HG03575 (cell line): ENCODE data around the gene CDH12.
"Not testable (repeated sequence)": the region's sequence is repeated elsewhere in the genome, so short reads cannot be mapped to it uniquely, and the experiment has no call there.

ENCODE experiments used
- ATAC-seq: cut with Tn5 transposase; IDR thresholded peaks from one replicate; pipeline ENCODE4 v1.9.1; 2021; ENCODE audit not compliant: unreplicated experiment, insufficient number of reproducible peaks, low FRiP score; ENCODE audit errors: extremely low read depth

Gene CDH12

GRCh38 chr5:22596404-22596970, 256.7 kb downstream of the CDH12 start:
- no peak for ATAC-seq

GRCh38 chr5:22594491-22594890, 258.7 kb downstream of the CDH12 start:
- ATAC-seq: no peak

- ATAC-seq: peak; percentile 55
Measured at GRCh38 chr5:22593592-22593991, 259.6 kb downstream of the CDH12 start.

- ATAC-seq: no peak
Measured at GRCh38 chr5:22591461-22591860, 261.7 kb downstream of the CDH12 start.

GRCh38 chr5:22590677-22591268, 262.4 kb downstream of the CDH12 start:
- no peak for ATAC-seq

- no peak for ATAC-seq
Measured at GRCh38 chr5:22577711-22578110, 275.4 kb downstream of the CDH12 start.

- no peak for ATAC-seq
Measured at GRCh38 chr5:22577006-22577405, 276.1 kb downstream of the CDH12 start.

- ATAC-seq: no peak
Measured at GRCh38 chr5:22572941-22573340, 280.2 kb downstream of the CDH12 start.

- ATAC-seq: no peak
Measured at GRCh38 chr5:22567983-22568382, 285.2 kb downstream of the CDH12 start.

- ATAC-seq: no peak
Measured at GRCh38 chr5:22560147-22560546, 293.0 kb downstream of the CDH12 start.

- no peak for ATAC-seq
Measured at GRCh38 chr5:22557251-22557650, 295.9 kb downstream of the CDH12 start.

- no peak for ATAC-seq
Measured at GRCh38 chr5:22554475-22554874, 298.7 kb downstream of the CDH12 start.

- ATAC-seq: no peak
Measured at GRCh38 chr5:22549876-22550671, 303.1 kb downstream of the CDH12 start.

GRCh38 chr5:22542340-22542739, 310.8 kb downstream of the CDH12 start:
- ATAC-seq: no peak

GRCh38 chr5:22541037-22541436, 312.1 kb downstream of the CDH12 start:
- no peak for ATAC-seq

GRCh38 chr5:22539762-22540161, 313.4 kb downstream of the CDH12 start:
- no peak for ATAC-seq

GRCh38 chr5:22531986-22532385, 321.2 kb downstream of the CDH12 start:
- no peak for ATAC-seq

- ATAC-seq: no peak
Measured at GRCh38 chr5:22521521-22521920, 331.6 kb downstream of the CDH12 start.

GRCh38 chr5:22516497-22516896, 336.6 kb downstream of the CDH12 start:
- not testable (repeated sequence) for ATAC-seq

GRCh38 chr5:22514231-22514630, 338.9 kb downstream of the CDH12 start:
- no peak for ATAC-seq
